GM12873 (cell line): ENCODE results near the gene KRTAP10-8.

Source experiments
- TF ChIP-seq, protein P1 (sequence below): IDR thresholded peaks from 2 replicates; pipeline ENCODE4 v1.5.1; 2012; ENCODE audit warnings: low read depth, mild to moderate bottlenecking, moderate library complexity, low read length, control low read depth; ENCODE audit not compliant: insufficient read depth; ENCODE audit errors: missing control alignments

Gene KRTAP10-8

DNA sequence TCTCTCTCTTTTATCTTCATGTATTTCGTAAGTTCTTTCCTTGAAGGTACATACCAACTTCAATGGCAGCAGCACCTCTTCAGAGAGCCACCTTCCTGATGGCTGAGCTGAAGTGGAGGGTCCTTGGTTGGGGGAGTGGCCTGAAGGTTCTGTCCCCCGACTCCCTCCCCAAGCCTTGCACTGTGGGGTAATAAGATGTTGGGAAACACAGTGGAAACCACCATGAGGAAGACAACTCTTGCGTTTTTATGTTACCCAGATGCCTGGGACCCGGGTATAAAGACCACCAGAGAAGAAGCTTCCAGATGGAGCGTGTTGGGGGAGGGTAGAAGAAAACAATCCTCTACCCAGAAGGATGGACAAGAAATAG, 46.6 kb downstream of the KRTAP10-8 start:
- TF ChIP-seq, protein P1, sequence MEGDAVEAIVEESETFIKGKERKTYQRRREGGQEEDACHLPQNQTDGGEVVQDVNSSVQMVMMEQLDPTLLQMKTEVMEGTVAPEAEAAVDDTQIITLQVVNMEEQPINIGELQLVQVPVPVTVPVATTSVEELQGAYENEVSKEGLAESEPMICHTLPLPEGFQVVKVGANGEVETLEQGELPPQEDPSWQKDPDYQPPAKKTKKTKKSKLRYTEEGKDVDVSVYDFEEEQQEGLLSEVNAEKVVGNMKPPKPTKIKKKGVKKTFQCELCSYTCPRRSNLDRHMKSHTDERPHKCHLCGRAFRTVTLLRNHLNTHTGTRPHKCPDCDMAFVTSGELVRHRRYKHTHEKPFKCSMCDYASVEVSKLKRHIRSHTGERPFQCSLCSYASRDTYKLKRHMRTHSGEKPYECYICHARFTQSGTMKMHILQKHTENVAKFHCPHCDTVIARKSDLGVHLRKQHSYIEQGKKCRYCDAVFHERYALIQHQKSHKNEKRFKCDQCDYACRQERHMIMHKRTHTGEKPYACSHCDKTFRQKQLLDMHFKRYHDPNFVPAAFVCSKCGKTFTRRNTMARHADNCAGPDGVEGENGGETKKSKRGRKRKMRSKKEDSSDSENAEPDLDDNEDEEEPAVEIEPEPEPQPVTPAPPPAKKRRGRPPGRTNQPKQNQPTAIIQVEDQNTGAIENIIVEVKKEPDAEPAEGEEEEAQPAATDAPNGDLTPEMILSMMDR: no peak

DNA sequence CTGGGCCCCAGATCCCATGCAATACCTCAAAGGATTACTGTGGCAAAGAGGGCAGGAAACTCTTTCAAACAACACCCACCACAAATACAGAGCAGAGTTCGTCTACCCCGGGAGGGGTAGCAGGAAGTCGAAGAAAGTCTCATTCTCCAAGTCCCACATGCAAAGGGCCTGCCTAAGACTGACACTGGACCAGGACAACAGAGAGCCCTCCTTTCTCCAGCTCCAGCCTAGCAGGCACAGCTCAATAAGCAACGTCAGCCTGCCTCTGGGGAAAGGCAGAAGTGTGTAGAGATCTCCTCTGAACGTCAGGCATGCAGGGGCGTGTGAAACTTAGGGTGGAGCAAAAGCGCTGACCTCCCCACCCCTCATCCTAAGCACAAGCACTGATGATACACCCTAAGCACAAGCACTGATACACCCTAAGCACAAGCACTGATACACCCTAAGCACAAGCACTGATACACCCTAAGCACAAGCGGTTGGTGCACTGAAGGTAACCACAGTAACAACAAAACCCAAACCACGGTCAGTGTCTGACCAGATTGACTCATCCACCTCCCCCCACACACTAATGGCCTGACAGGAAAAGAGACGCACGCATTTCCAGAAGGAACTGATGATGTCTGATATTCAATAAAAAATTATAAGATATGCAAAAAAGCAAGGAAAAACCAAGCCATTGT, 47.2 kb downstream of the KRTAP10-8 start:
- TF ChIP-seq, protein P1: no peak
